NCI-H2196 treated with DMSO at 0.1 percent for 48 hours (cell line): Measurements from ENCODE around the gene OXLD1.

ENCODE experiments used
- DNase-seq: peaks from one replicate; lab custom pipeline; 2025; ENCODE audit not compliant: unreplicated experiment; lab: John Stamatoyannopoulos, UW

Gene OXLD1

GRCh38 chr17:81702934-81703746 lies 36.7 kb upstream of the OXLD1 start, which contains the start of gene MRPL12:
MRPL12 (plus strand) TSS chr17:81703367; CDS start chr17:81703502, 135 bp downstream.
- peak; percentile 90 for DNase-seq

GRCh38 chr17:81701288-81702071 lies 35.1 kb upstream of the OXLD1 start:
- no peak for DNase-seq

GRCh38 chr17:81700353-81701287 lies 34.2 kb upstream of the OXLD1 start:
- no peak for DNase-seq

GRCh38 chr17:81697261-81698044 lies 31.0 kb upstream of the OXLD1 start:
- no peak for DNase-seq

GRCh38 chr17:81696218-81696941 lies 30.0 kb upstream of the OXLD1 start:
- DNase-seq, result no peak

GRCh38 chr17:81695801-81696200 lies 29.4 kb upstream of the OXLD1 start:
- no peak for DNase-seq

- DNase-seq, result no peak
These were observed 28.8 kb upstream of the OXLD1 start for GRCh38 chr17:81695211-81695610.

- no peak for DNase-seq
These were observed 28.4 kb upstream of the OXLD1 start for GRCh38 chr17:81694810-81695209.

GRCh38 chr17:81693509-81694210 lies 27.3 kb upstream of the OXLD1 start:
- no peak for DNase-seq

- DNase-seq, result no peak
These were observed 25.2 kb upstream of the OXLD1 start for GRCh38 chr17:81691608-81692007.

- no peak for DNase-seq
These were observed 24.8 kb upstream of the OXLD1 start for GRCh38 chr17:81691196-81691595.

- DNase-seq, result no peak
These were observed 24.1 kb upstream of the OXLD1 start for GRCh38 chr17:81690549-81690948.

- DNase-seq, result no peak
These were observed 23.7 kb upstream of the OXLD1 start for GRCh38 chr17:81690066-81690465.

- no peak for DNase-seq
These were observed 22.2 kb upstream of the OXLD1 start for GRCh38 chr17:81688616-81689015.

GRCh38 chr17:81687770-81688541 lies 21.6 kb upstream of the OXLD1 start:
- DNase-seq, result no peak

- no peak for DNase-seq
These were observed 20.2 kb upstream of the OXLD1 start for GRCh38 chr17:81686614-81687013.

- no peak for DNase-seq
These were observed 18.7 kb upstream of the OXLD1 start for GRCh38 chr17:81685108-81685507.

- DNase-seq, result no peak
These were observed 18.1 kb upstream of the OXLD1 start for GRCh38 chr17:81684442-81684911.
